PC-9 (cell line): Measurements from ENCODE around the gene SPATS2.

ENCODE experiments used
- EZH2 ChIP-seq: fragments of 200-600 bp; sonication (generic); IDR thresholded peaks from 2 replicates; pipeline ENCODE4 v1.8.0; 2017; ENCODE audit warnings: antibody characterized with exemption, low read depth
- TF ChIP-seq, protein P1 (sequence below): fragments of 200-600 bp; sonication (generic); conservative IDR thresholded peaks from 2 replicates; pipeline ENCODE4 v1.6.1; 2017; ENCODE audit warnings: mixed run types, antibody characterized with exemption, mild to moderate bottlenecking, moderate library complexity

GRCh38 chr12:49536526-49537071 lies 169.3 kb downstream of the SPATS2 start:
- TF ChIP-seq, protein P1, sequence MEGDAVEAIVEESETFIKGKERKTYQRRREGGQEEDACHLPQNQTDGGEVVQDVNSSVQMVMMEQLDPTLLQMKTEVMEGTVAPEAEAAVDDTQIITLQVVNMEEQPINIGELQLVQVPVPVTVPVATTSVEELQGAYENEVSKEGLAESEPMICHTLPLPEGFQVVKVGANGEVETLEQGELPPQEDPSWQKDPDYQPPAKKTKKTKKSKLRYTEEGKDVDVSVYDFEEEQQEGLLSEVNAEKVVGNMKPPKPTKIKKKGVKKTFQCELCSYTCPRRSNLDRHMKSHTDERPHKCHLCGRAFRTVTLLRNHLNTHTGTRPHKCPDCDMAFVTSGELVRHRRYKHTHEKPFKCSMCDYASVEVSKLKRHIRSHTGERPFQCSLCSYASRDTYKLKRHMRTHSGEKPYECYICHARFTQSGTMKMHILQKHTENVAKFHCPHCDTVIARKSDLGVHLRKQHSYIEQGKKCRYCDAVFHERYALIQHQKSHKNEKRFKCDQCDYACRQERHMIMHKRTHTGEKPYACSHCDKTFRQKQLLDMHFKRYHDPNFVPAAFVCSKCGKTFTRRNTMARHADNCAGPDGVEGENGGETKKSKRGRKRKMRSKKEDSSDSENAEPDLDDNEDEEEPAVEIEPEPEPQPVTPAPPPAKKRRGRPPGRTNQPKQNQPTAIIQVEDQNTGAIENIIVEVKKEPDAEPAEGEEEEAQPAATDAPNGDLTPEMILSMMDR, result no peak
- TF ChIP-seq EZH2, result no peak
